ENCODE data around the gene DNMT3B.
"Not testable (repeated sequence)": the region's sequence is repeated elsewhere in the genome, so short reads cannot be mapped to it uniquely, and the experiment has no call there.

The DNMT3B gene

GRCh38 chr20:32761831-32762753 is at the start of gene DNMT3B:
DNMT3B (plus strand) TSS chr20:32762385; CDS start chr20:32780324, 17,939 bp downstream.
- DNase-seq: peak; percentile 73

DNA sequence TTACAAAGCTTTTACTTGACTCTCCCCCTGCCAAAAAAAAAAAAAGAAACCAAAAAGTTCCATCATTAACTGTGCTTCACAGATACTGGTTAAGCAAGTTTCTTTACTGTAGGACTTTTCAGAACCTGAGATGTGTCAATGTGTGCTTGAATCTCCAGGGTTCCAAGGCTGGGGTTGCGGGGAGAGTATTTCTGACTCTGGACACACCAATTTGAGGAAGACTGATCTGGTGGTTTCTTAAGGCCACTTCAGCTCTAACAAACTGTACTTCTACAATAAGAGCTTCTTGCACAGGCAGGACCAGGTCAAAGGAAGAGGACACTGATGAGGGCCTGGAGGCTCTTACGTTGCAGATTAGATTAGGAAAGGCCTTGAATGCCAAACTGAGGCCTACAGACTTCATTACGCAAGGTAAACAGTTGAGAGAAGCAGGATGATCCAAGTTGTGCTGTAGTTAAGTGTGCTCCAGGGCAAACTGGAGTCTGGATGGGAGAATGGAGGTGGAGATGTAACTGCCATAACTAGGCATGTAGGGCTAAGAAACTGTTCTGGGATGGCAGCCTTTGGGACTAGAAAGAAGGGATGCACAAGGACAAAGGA is 43.3 kb upstream of the DNMT3B start:
- DNase-seq: no peak

GRCh38 chr20:32727683-32728082 is 34.5 kb upstream of the DNMT3B start:
- DNase-seq: no peak

DNA sequence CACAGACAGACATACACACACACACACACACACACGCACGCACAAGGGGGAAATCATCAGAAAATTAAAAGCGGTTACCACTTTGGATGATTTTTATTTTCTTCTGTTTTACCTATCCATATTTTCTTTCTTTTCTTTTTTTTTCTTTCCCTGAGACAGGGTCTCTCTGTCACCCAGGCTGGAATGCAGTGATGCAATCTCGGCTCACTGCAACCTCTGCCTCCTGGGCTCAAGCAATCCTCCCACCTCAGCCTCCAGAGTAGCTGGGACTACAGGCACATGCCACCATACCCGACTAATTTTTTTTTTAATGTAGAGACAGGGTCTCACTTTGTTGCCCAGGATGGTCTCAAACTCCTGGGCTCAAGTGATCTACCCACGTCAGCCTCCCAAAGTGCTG is 33.8 kb upstream of the DNMT3B start:
- DNase-seq: not testable (repeated sequence)

GRCh38 chr20:32729334-32729733 is 32.9 kb upstream of the DNMT3B start:
- not testable (repeated sequence) for DNase-seq

- DNase-seq: no peak
These were observed 30.3 kb upstream of the DNMT3B start for GRCh38 chr20:32731882-32732266.

- DNase-seq: no peak
These were observed 24.6 kb upstream of the DNMT3B start for GRCh38 chr20:32737371-32738223.

GRCh38 chr20:32741151-32741550 is 21.0 kb upstream of the DNMT3B start:
- no peak for DNase-seq

DNA sequence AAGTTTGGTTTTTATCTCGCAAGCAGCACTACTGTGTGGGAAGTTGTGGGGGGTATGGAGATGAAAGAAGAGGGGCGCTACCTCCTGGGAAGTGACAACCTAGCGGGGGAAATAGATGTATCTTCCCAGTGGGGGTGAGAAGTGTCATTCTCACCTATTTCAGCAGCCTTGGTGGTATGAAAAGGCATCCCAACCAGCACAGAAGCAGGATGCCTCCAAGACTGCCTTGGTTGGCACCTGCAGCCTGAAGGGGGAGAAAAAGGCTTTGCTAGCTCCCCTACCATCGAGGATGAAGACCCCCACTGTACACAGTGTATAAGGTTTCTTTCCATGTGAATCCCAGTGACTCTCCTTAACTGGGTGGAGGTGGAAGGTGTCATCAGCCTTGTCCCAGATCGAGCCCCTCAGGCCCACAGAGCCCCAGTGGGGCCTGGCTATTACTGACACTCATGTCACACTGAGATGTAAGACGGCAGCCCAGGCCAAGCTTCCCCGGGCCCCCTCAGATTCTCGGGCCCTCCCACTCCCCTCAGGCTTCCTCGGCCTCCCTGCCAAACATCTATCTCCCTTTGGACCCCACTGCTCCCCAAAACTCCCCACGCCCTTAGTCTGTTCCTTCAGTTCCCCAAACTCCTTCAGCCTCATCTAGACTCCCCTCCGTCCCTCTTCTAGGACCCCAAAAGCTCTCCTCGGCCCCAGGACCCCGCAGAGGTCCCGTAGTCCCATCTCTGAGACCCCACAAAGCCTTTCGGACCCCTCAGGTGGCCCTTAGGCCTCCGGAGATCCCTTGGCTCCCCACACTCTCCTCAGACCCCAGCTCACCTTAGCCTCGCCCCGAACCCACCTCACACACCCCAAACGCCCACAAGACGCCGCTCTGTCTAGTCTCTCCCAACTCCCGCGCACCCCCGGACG is 19.6 kb upstream of the DNMT3B start:
- DNase-seq: peak; percentile 55

DNA sequence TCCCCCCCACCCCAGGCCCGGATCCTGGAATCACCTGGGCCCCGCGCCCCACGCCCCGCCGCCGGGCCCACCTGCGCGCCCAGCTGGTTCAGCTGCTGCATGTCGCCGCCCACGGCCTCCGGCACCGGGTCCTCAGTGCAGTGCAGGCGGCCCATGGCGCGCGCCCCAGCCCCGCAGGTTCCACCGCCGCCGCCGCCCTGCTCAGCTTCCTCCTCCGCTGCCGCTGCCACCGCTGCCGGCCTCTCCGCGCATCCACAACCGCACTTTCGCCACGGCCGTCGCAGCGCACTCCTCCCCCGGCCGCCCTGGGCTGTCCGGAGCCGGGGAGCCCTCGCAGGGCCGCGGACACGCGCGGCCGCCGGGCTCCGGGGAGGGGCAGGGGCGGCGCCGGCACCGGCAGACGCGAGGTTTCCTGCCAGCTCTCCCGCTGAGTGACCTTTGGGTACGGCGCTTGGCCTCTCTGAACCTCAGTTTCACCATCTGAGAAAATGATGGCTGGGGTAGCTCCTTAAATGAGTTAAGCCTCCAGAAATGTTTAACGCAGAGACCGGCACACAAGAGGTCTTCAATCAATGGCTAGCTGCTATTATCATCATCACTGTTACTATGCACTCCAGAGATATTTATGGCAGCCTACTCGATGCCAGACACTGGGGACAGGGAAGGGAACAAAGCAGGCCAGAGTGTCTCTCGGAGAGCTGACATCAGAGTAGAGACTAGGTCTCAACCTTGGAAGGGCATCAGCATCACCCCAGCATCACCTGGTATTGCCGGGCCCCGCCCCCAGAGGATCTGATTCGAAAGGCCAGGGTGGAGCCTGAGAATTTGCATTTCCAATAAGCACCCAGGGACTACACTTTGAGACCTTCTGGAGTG is 18.7 kb upstream of the DNMT3B start, which contains the start of gene COMMD7:
COMMD7 (minus strand) TSS at position 231 of the 876 bp plus-strand sequence; CDS start at position 155, 76 bp downstream.
- DNase-seq: peak; percentile 68

DNA sequence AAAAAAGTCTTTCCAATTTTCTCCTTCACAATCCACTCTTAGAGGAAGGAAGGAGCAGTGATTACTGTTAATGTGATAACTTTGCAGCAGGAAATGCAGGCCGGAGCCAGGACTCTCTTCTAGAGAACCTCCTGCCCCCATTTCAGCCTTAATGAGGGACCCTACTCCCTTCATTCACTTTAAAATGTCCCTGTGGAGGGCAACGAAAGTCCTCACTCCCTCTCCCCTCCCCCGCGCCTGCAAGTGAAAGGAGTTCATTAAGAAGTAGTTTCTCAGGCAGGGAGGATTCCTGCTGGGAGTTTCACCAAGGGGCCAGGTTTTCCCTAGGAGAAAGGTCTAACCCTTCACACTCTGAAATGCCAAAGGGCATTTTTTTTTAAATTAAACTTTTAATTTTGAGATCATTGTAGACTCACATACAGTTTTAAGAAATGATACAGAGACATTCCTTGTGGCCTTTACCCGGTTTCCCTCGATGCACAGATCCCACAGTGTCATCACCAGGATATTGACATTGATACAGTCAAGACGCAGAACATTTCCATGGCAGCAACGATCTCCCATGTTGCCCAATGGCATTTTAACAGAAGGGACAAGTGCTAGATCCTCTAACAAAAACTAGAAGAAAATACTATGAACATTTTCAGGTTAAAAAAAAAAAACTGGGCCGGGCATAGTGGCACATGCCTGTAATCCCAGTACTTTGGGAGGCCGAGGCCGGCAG is 12.1 kb upstream of the DNMT3B start:
- peak; percentile 71 for DNase-seq

DNA sequence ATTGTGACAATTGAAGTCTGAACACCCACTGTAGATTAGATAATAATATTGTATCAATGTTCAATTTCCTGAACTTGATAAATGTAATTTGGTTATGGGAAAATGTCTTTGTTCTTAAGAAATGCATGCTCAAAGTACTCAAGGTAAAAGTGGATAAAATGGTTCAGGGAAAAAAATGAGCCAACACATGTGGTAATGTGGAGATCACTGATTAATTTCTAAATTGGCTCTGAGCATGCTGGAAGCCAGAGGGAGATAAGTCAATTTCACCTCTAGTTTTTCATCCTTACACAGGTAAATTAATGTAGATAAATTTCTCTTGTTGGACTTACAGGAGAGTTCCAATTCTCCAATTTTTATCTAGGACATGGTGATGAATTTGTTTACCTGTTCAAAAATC is 10.9 kb upstream of the DNMT3B start:
- no peak for DNase-seq

DNA sequence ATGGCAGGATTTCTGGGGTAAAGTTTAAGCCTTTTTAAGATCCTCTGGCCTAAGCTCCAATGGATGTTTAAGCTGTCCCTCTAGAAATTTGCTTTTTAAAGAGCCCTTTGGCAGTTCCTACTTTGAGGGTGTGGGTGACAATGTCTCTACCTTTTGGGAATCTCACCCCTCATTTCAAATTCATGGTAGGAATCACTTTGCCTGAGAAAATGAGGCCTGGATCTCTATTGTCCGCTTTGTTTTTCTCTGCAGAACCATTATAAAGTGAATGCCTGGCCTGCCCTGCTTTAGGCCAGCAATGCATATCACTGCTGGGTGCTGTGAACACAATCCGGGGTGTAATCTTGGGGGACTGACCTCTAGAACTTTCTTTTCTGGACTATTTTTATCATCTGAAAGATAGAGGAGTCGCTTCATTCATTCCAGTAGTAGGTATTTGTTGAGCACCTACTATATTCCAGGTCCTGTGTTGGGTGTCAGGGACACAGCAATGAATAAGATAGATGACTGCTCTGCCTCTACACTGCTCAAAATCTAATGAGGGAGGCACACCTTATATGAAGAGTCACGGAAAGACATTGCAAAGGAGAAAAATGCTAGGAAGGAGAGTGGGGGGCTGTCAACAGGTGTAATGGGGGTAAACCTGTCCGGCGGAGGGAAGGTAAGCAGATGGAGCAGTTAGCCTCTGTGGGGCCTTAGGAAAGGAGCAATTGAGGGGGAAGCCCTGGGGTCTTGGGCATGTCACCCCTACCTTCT is 10.3 kb upstream of the DNMT3B start:
- DNase-seq: no peak

- DNase-seq: no peak
These were observed 9.5 kb upstream of the DNMT3B start for GRCh38 chr20:32752458-32753250.

DNA sequence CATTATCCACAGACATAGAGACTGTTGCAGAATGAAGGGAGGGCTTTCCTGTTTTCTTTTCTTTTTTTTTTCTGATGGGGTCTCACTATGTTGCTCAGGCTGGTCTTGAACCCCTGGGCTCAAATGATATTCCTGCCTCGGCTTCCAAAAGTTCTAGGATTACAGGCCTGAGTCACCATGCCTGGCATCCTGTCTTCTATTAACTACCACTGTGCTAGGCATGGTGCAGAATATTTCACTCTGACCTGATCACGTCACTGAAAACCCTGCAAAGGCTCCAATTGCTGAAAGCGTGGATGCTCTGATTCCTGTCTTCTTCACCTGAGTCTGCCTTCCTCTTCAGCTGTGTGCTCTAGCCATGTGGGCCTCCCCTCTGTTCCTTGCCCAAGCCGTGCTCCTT is 8.5 kb upstream of the DNMT3B start:
- DNase-seq: no peak

DNA sequence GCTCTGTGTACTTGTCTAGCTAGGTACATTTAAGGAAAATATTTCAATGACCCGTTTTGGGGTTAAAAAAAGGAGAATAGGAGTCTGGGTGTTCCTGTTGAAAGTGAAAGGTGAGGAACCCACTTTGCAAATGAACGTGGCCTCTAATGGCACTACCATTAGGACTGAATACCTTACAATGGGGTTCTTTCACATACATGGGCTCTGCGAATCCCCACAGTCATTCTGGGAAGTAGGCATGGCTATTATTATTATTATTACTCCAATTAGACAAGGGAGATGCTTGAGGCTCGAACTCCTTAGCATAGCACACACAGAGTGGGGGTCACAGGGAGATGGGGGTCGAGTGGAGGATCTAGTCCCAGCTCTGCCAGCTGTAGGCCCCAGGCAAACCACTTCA is 6.0 kb upstream of the DNMT3B start:
- DNase-seq: no peak

DNA sequence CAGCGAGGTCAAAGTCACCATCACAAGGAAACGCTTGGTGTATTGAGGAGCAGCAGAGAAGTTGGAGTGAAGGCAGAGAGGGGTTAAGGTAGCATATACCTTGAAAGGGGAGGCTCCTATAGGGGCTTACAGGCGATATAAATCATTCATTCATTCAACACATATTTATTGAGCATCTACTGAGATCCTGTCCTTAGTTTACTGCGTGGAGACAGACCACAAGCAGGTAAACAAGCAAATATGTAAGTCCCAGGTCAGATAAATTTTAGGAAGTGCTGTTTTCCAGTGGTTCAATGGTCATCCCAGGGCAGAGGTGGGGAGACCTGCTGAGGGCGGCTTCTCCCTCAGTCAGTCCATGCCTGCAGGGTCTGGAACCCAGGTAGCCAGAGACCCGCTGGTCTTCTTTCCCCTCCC is 761 bp upstream of the DNMT3B start:
- DNase-seq: no peak

- DNase-seq: peak; percentile 71
These were observed 593 bp downstream of the DNMT3B start for GRCh38 chr20:32762754-32763201.

Measured in retina (tissue), 1 donor.